IPS-15b (cell line): Measurements from ENCODE around the gene RCAN2.

Experiments used
- H3K27me3 ChIP-seq: one replicate; pipeline ENCODE4 v1.6.1; 2013; ENCODE audit warnings: low read length; ENCODE audit not compliant: control insufficient read depth, insufficient read depth
- H3K36me3 ChIP-seq: one replicate; pipeline ENCODE4 v1.6.1; 2013; ENCODE audit warnings: low read length; ENCODE audit not compliant: control insufficient read depth, insufficient read depth
- H3K4me1 ChIP-seq: one replicate; pipeline ENCODE4 v1.6.1; 2013; ENCODE audit warnings: mild to moderate bottlenecking, low read length; ENCODE audit not compliant: control insufficient read depth, insufficient read depth
- H3K4me3 ChIP-seq: one replicate; pipeline ENCODE4 v1.5.1; 2013; ENCODE audit warnings: low read depth, low read length
- H3K9ac ChIP-seq: one replicate; pipeline ENCODE4 v1.6.1; 2013; ENCODE audit warnings: low read depth, mild to moderate bottlenecking, low read length
- H3K9me3 ChIP-seq: one replicate; pipeline ENCODE4 v1.6.1; 2013; ENCODE audit warnings: mild to moderate bottlenecking, low read length; ENCODE audit not compliant: control insufficient read depth, insufficient read depth

The RCAN2 gene

DNA sequence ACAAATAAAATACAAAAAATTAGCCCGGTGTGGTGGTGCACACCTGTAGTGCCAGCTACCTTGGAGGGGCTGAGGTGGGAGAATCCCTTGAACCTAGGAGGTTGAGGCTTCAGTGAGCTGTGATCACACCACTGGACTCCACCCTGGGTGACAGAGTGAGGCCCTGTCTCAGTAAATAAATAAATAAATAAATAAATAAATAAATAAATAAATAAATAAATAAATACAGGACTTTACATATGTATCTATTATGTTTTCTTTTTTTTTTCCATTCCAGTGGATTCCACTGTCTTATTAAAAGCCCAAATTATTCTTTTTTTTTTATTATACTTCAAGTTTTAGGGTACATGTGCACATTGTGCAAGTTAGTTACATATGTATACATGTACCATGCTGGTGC is 279.3 kb downstream of the RCAN2 start:
- Histone ChIP-seq H3K4me1 (peaks cover 2% of the 10 kb centered on the region), H3K9ac (no peak overlapping the region), H3K36me3 (no peaks in the 10 kb centered on the region), H3K4me3 (no peak overlapping the region), H3K27me3 (peaks cover 19% of the 10 kb centered on the region), H3K9me3 (no peaks in the 10 kb centered on the region)

- Histone ChIP-seq H3K9me3 (no peaks in the 10 kb centered on the region), H3K4me1 (peaks cover 2% of the 10 kb centered on the region), H3K9ac (no peak overlapping the region), H3K27me3 (peaks cover 8% of the 10 kb centered on the region), H3K36me3 (no peaks in the 10 kb centered on the region), H3K4me3 (no peak overlapping the region)
These were observed 281.0 kb downstream of the RCAN2 start for GRCh38 chr6:46210294-46210693.

DNA sequence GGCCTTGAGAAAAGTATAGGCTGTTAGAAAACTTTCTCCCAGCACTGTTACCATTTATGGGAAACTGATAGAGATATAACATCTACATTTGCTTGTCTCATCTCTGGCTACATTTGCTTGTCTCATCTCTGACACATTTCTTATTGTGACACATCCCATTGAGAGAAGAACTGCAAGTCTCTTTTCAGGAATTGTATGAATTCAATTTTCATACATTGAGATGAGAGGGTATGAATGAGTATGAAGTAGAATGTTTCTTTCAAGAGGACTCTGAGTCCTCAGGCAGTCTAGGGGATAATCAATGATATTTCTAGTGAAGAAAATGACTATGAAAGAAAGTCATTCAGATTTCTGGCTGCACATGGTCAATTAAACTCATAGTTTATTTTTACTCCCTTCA is 282.9 kb downstream of the RCAN2 start:
- no peak overlapping the region for H3K4me3 ChIP-seq
- H3K9me3 ChIP-seq, result no peaks in the 10 kb centered on the region
- no peak overlapping the region for H3K9ac ChIP-seq
- H3K4me1 ChIP-seq, result no peaks in the 10 kb centered on the region
- no peaks in the 10 kb centered on the region for H3K27me3 ChIP-seq
- H3K36me3 ChIP-seq, result no peaks in the 10 kb centered on the region

- no peak overlapping the region for H3K9ac ChIP-seq
- H3K4me1 ChIP-seq, result no peaks in the 10 kb centered on the region
- H3K27me3 ChIP-seq, result no peaks in the 10 kb centered on the region
- H3K36me3 ChIP-seq, result no peaks in the 10 kb centered on the region
- no peak overlapping the region for H3K4me3 ChIP-seq
- no peaks in the 10 kb centered on the region for H3K9me3 ChIP-seq
These were observed 284.1 kb downstream of the RCAN2 start for GRCh38 chr6:46207174-46207573.

GRCh38 chr6:46204880-46205650 is 286.2 kb downstream of the RCAN2 start:
- Histone ChIP-seq H3K4me3 (no peak overlapping the region), H3K9ac (no peak overlapping the region), H3K9me3 (no peaks in the 10 kb centered on the region), H3K4me1 (no peaks in the 10 kb centered on the region), H3K36me3 (no peaks in the 10 kb centered on the region), H3K27me3 (no peaks in the 10 kb centered on the region)

DNA sequence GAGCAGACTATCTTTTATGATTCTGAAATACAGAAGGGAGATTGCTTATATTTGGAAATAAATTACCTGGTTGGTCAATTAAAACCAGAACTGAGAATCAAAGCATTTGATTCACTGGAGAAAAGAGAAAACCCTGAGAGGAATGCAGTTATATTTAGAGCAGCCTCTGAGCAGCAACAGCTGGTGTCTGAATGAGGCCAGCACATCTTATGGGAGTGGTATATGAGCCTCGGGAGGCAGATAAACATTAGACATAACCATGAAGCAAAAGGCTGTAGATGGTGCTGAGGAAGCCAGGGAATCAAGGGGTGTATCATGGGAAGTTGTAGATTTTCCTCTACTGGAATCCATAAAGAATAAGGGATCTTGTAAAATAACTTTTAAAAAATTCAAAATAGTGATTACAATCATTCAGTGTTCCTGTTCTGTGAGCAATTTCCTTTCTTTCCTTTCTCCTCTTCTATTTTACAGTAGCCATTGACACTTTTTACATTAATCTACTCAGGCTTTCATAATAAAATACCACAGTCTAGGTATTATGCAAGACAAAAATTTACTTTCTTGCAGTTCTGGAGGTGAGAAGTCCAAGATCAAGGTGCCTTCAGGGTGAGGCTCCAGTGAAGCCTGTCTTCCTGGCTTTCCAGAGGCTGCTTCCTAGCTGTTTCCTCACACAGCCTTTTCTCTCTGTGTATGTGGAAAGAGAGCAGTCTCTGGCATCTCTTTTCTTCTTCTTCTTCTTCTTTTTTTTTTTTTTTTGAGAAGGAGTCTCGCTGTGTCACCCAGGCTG is 287.7 kb downstream of the RCAN2 start:
- Histone ChIP-seq H3K36me3 (no peaks in the 10 kb centered on the region), H3K9ac (no peak overlapping the region), H3K9me3 (no peaks in the 10 kb centered on the region), H3K4me1 (no peaks in the 10 kb centered on the region), H3K4me3 (no peak overlapping the region), H3K27me3 (no peaks in the 10 kb centered on the region)

DNA sequence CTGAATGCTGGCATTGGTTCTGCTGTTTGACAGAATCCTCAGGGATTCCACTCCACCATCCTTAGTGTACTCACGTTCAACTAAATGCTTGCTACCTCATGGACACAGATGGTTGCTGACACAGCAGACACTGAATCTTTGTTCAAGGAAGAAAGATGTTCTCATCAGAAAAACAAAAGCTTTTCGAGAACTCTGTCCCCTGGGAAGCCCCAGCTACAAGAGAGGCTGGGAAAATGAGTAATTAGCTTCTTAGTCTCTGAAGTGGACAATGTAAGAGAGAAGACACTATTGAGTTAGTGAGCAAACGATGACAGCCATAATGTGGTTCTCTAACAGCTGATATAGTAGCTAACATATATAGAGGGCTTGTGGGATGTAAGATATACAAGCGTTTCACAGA is 289.5 kb downstream of the RCAN2 start:
- Histone ChIP-seq H3K36me3 (no peaks in the 10 kb centered on the region), H3K27me3 (no peaks in the 10 kb centered on the region), H3K4me3 (no peak overlapping the region), H3K4me1 (no peaks in the 10 kb centered on the region), H3K9ac (no peak overlapping the region), H3K9me3 (no peaks in the 10 kb centered on the region)

- Histone ChIP-seq H3K9ac (no peak overlapping the region), H3K36me3 (no peaks in the 10 kb centered on the region), H3K9me3 (no peaks in the 10 kb centered on the region), H3K27me3 (no peaks in the 10 kb centered on the region), H3K4me3 (no peak overlapping the region), H3K4me1 (no peaks in the 10 kb centered on the region)
These were observed 291.9 kb downstream of the RCAN2 start for GRCh38 chr6:46199387-46199786.

- H3K9me3 ChIP-seq, result no peaks in the 10 kb centered on the region
- H3K27me3 ChIP-seq, result no peaks in the 10 kb centered on the region
- H3K9ac ChIP-seq, result no peak overlapping the region
These were observed 299.3 kb downstream of the RCAN2 start for GRCh38 chr6:46191961-46192360.

DNA sequence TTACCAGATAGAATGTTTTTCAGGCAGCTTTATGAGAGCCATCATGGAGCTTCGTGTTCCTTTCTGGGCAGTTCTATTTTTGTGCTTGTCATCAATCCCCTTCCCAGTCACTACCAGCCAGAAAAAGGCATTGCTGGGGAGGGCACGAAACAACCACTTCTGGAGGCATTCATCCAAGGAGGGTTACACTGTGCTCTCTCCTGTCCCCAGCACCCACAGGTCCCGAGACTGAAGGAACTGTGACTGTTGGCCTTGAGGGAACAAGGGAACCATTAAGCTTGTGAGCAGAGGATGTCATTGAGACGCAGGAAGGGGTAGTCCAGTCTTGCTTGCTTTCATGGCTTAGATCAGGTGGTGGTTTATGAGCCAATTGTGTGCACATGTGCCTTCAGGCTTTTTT is 300.4 kb downstream of the RCAN2 start:
- no peak overlapping the region for H3K4me3 ChIP-seq
- H3K27me3 ChIP-seq, result no peaks in the 10 kb centered on the region
- H3K9me3 ChIP-seq, result no peaks in the 10 kb centered on the region
- H3K36me3 ChIP-seq, result no peaks in the 10 kb centered on the region
- H3K9ac ChIP-seq, result no peak overlapping the region
- H3K4me1 ChIP-seq, result no peaks in the 10 kb centered on the region

More at GRCh38 chr6:46191961-46192360, 299.3 kb downstream of the RCAN2 start:
- Histone ChIP-seq H3K4me3 (no peak overlapping the region), H3K36me3 (no peaks in the 10 kb centered on the region), H3K4me1 (no peaks in the 10 kb centered on the region)

DNA sequence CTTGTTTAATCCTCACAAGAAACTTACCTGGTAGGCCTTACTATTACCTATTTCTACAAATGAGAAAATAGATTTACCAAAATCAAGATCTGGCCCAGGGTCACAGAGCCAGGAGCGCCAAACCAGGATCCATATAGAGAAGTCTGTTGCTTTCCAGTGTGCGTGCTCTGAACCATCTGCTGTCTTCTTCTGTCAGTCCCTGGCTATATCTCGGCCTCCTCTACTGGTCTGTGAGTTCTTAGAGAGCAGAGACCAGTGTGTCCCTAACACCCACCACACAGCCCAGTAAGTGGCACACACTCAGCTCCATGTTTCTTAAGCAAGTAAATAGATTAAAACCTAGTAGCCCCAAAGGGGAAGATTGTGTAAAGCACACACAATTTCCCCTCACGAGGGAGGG is 301.5 kb downstream of the RCAN2 start:
- Histone ChIP-seq H3K4me1 (no peaks in the 10 kb centered on the region), H3K27me3 (no peaks in the 10 kb centered on the region), H3K4me3 (no peak overlapping the region), H3K9ac (no peak overlapping the region), H3K9me3 (no peaks in the 10 kb centered on the region), H3K36me3 (no peaks in the 10 kb centered on the region)

GRCh38 chr6:46186583-46186982 is 304.7 kb downstream of the RCAN2 start:
- Histone ChIP-seq H3K4me1 (no peaks in the 10 kb centered on the region), H3K9ac (no peak overlapping the region), H3K9me3 (no peaks in the 10 kb centered on the region), H3K4me3 (no peak overlapping the region), H3K27me3 (no peaks in the 10 kb centered on the region), H3K36me3 (no peaks in the 10 kb centered on the region)
